K562 (cell line): ENCODE results near the gene SSR2. TPM values are rescaled to one million over a fixed set of nuclear protein-coding genes. Genes with fewer than 3 reads are reported as not detected.

ENCODE experiments used
- CHCHD3 ChIP-seq: fragments of 250-450 bp; sonication (Bioruptor Pico); IDR thresholded peaks from 2 replicates; pipeline ENCODE4 v2.1.2; 2022; ENCODE audit warnings: mild to moderate bottlenecking
- HNRNPL ChIP-seq: fragments of 200-400 bp; formaldehyde crosslinking; IDR thresholded peaks from 2 replicates; pipeline ENCODE4 v1.6.1; 2017; ENCODE audit warnings: low read depth, mild to moderate bottlenecking, low read length
- KAT7 ChIP-seq: sonication (generic); formaldehyde crosslinking; IDR thresholded peaks from 2 replicates; pipeline ENCODE4 v1.8.0; 2022; ENCODE audit warnings: missing genetic modification reagents, mild to moderate bottlenecking, borderline replicate concordance
- MAZ ChIP-seq, 2 experiments: fragments of 450-650 bp in 1 of 2; sonication (generic) in 1 of 2; formaldehyde crosslinking; IDR thresholded peaks in 1 of 2; conservative IDR thresholded peaks in 1 of 2; 2 replicates each; pipeline versions ENCODE4 v1.4.0 to v1.5.0; 2020; ENCODE audit warnings: mild to moderate bottlenecking in 1 of 2, missing genetic modification reagents in 1 of 2
- MTA2 ChIP-seq: fragments of 450-650 bp; IDR thresholded peaks from 2 replicates; pipeline ENCODE4 v1.6.1; 2016; ENCODE audit warnings: low read depth
- MYNN ChIP-seq, 2 experiments: sonication (generic); formaldehyde crosslinking in 1 of 2; IDR thresholded peaks; 2 replicates each; pipeline versions ENCODE4 v1.5.0 to v1.6.1; 2016 to 2020; ENCODE audit warnings: antibody characterized with exemption in 1 of 2, missing genetic modification reagents in 1 of 2
- NFIC ChIP-seq: fragments of 450-650 bp; IDR thresholded peaks from 2 replicates; pipeline ENCODE4 v1.6.1; 2017; ENCODE audit warnings: mild to moderate bottlenecking, inconsistent platforms
- NONO ChIP-seq, 2 experiments: fragments of 200-400 bp in 1 of 2; fragments of 450-650 bp in 1 of 2; formaldehyde crosslinking in 1 of 2; IDR thresholded peaks; 2 replicates each; pipeline ENCODE4 v1.6.1; 2017; ENCODE audit warnings: low read depth in 2 of 2, mild to moderate bottlenecking in 2 of 2, moderate library complexity in 2 of 2, low read length in 1 of 2
- NR2C2 ChIP-seq, 2 experiments: fragments of 200-800 bp in 1 of 2; sonication (Bioruptor generic) in 1 of 2; sonication (generic) in 1 of 2; formaldehyde crosslinking in 1 of 2; IDR thresholded peaks; 2 replicates each; pipeline versions ENCODE4 v1.6.1 to v1.8.0; 2016 to 2022; ENCODE audit warnings: mild to moderate bottlenecking in 1 of 2, missing compliant biosample characterization in 1 of 2, missing genetic modification characterization in 1 of 2, missing genetic modification reagents in 1 of 2
- PPARD ChIP-seq: fragments of 250-450 bp; sonication (Bioruptor Pico); IDR thresholded peaks from 2 replicates; pipeline ENCODE4 v1.8.0; 2022; ENCODE audit warnings: inconsistent platforms, mild to moderate bottlenecking, moderate library complexity
- RAD51 ChIP-seq: fragments of 450-650 bp; IDR thresholded peaks from 2 replicates; pipeline ENCODE4 v1.7.1; 2016; ENCODE audit warnings: low read depth, mild to moderate bottlenecking, borderline replicate concordance
- SMAD3 ChIP-seq: fragments of 450-650 bp; formaldehyde crosslinking; conservative IDR thresholded peaks from 2 replicates; pipeline ENCODE4 v1.4.0; 2020; ENCODE audit warnings: mild to moderate bottlenecking
- SOX6 ChIP-seq: fragments of 450-650 bp; IDR thresholded peaks from 2 replicates; pipeline ENCODE4 v1.6.1; 2014; ENCODE audit warnings: mild to moderate bottlenecking
- ZNF165 ChIP-seq: fragments of 250-450 bp; sonication (Bioruptor Pico); IDR thresholded peaks from 2 replicates; pipeline ENCODE4 v1.4.0; 2020; ENCODE audit warnings: borderline replicate concordance
- ZNF324 ChIP-seq: fragments of 250-450 bp; sonication (Bioruptor Pico); IDR thresholded peaks from 2 replicates; pipeline ENCODE4 v1.4.0; 2020; ENCODE audit warnings: mild to moderate bottlenecking
- ZNF785 ChIP-seq: fragments of 250-450 bp; sonication (Bioruptor Pico); IDR thresholded peaks from 2 replicates; pipeline ENCODE4 v1.4.0; 2020; ENCODE audit warnings: mild to moderate bottlenecking
- polyA plus RNA-seq, 8 experiments: library from polyadenylated mRNA; depleted of rRNA in 4 of 8; stranded (reverse) in 5 of 8; unstranded in 3 of 8; fragments of >200 nt; fragmentation: Nextera tagmentation in 2 of 8; fragmentation: Illumina TruSeq in 1 of 8; extraction: Ambion mirVana in 2 of 8; extraction: Trizol in 1 of 8; gene quantifications; 2 replicates each; pipeline versions ENCODE4 v1.2.1 to v1.2.3, GENCODE V29; 2011 to 2014; ENCODE audit warnings: inconsistent platforms in 1 of 8, missing spikeins in 1 of 8
- total RNA-seq, 7 experiments: library from RNA; depleted of rRNA in 6 of 7; stranded (reverse); fragments of >200 nt in 6 of 7; fragmentation: Illumina TruSeq in 2 of 7; extraction: Trizol in 2 of 7; gene quantifications; 2 replicates each; pipeline versions ENCODE4 v1.2.1 to v1.2.3, GENCODE V29; 2011 to 2021; ENCODE audit warnings: low replicate concordance in 1 of 7
- TF ChIP-seq, protein P1 (sequence below): fragments of 250-450 bp; sonication (Bioruptor Pico); IDR thresholded peaks from 2 replicates; pipeline ENCODE4 v1.5.0; 2022; ENCODE audit warnings: mild to moderate bottlenecking
- TF ChIP-seq, protein P2 (sequence below): fragments of 450-650 bp; formaldehyde crosslinking; IDR thresholded peaks from 2 replicates; pipeline ENCODE4 v1.4.0; 2022; ENCODE audit warnings: missing genetic modification characterization
- TF ChIP-seq, protein P3 (sequence below): sonication (generic); formaldehyde crosslinking; IDR thresholded peaks from 2 replicates; pipeline ENCODE4 v1.8.0; 2023; ENCODE audit warnings: missing genetic modification reagents, mild to moderate bottlenecking, borderline replicate concordance

SSR2 gene
- total and polyA plus RNA-seq, 9 of the 15 experiments (the other 6 are each of a cell fraction or from before 2014, with no cell fraction given) = 161 to 411 (median 240) TPM

DNA sequence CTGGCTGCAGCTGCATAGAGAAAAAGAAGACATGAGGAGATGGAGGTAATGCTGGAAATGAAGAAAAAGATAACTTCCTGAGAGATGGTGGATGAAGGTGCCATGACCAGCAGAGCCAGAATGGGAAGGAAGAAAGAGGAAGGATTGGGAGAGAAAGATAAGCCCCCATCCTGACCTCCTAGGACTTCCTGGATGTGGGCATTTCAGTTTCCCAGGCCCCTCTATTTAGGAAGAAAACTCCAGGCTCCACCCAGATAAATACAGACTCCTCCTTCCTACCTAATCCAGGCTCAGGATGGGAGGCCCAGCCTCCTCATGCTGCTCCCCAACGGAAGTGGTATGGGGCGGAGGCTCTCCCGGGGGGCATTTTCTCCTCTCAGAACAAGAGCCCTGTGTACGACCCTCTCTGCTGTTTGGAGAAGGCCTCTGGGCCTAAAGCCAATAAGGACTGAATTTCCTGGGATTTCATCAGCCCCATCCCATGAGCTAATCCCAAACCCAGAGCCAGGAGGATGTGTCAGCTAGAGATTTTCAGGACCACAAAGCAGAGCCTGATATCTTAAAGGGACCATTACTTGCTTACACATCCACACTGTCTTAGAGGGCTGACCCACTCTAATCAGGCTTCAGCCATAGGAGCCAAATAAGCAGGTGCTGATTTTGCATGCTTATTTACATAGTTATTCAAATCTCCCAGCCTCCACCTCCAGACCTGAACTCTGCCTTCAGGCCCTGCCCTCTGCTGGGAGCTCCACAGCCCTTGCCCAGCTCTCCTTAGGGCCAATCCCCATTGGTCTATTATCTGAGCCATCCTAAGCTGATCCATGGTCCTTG lies 37.3 kb downstream of the SSR2 start (continued):
- no peak for TF ChIP-seq ZNF324
- TF ChIP-seq, protein P1, sequence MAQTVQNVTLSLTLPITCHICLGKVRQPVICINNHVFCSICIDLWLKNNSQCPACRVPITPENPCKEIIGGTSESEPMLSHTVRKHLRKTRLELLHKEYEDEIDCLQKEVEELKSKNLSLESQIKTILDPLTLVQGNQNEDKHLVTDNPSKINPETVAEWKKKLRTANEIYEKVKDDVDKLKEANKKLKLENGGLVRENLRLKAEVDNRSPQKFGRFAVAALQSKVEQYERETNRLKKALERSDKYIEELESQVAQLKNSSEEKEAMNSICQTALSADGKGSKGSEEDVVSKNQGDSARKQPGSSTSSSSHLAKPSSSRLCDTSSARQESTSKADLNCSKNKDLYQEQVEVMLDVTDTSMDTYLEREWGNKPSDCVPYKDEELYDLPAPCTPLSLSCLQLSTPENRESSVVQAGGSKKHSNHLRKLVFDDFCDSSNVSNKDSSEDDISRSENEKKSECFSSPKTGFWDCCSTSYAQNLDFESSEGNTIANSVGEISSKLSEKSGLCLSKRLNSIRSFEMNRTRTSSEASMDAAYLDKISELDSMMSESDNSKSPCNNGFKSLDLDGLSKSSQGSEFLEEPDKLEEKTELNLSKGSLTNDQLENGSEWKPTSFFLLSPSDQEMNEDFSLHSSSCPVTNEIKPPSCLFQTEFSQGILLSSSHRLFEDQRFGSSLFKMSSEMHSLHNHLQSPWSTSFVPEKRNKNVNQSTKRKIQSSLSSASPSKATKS = no peak
- TF ChIP-seq NONO (IDR thresholded peaks at IDR 0.05; ENCODE audit: low read depth in 2 of 2, low read length in 1 of 2) = no peak
- TF ChIP-seq ZNF165 (CRISPR knock-in tag) = no peak
- TF ChIP-seq NR2C2 (CRISPR knock-in tag; IDR thresholded peaks at IDR 0.05) = no peak
- peak; percentile 52; the same call in 1 of the 2 replicates for TF ChIP-seq NR2C2 (tag; IDR thresholded peaks at IDR 0.05)
- TF ChIP-seq RAD51 = no peak
- no peak for TF ChIP-seq PPARD (CRISPR knock-in tag)
- TF ChIP-seq CHCHD3 = no peak
- TF ChIP-seq HNRNPL = no peak
- peak; percentile 74; the same call in 1 of the 2 replicates for TF ChIP-seq SOX6
- TF ChIP-seq ZNF785 (CRISPR knock-in tag) = no peak
- TF ChIP-seq MTA2 = no peak
- peak in 1 of 2 experiments; percentile 70; a peak in 2 of 4 replicates for TF ChIP-seq MAZ (CRISPR knock-in tag; conservative IDR thresholded peaks at IDR 0.05 in 1 of 2, IDR thresholded peaks at IDR 0.05 in 1 of 2)
- TF ChIP-seq, protein P2, sequence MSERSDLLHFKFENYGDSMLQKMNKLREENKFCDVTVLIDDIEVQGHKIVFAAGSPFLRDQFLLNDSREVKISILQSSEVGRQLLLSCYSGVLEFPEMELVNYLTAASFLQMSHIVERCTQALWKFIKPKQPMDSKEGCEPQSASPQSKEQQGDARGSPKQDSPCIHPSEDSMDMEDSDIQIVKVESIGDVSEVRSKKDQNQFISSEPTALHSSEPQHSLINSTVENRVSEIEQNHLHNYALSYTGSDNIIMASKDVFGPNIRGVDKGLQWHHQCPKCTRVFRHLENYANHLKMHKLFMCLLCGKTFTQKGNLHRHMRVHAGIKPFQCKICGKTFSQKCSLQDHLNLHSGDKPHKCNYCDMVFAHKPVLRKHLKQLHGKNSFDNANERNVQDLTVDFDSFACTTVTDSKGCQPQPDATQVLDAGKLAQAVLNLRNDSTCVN (CRISPR knock-in tag) = no peak
- no peak for TF ChIP-seq KAT7
- TF ChIP-seq MYNN (IDR thresholded peaks at IDR 0.05) = no peak
- TF ChIP-seq MYNN (CRISPR knock-in tag; IDR thresholded peaks at IDR 0.05) = no peak
- TF ChIP-seq SMAD3 (CRISPR knock-in tag) = no peak
- peak; percentile 81 for TF ChIP-seq NFIC
- TF ChIP-seq, protein P3, sequence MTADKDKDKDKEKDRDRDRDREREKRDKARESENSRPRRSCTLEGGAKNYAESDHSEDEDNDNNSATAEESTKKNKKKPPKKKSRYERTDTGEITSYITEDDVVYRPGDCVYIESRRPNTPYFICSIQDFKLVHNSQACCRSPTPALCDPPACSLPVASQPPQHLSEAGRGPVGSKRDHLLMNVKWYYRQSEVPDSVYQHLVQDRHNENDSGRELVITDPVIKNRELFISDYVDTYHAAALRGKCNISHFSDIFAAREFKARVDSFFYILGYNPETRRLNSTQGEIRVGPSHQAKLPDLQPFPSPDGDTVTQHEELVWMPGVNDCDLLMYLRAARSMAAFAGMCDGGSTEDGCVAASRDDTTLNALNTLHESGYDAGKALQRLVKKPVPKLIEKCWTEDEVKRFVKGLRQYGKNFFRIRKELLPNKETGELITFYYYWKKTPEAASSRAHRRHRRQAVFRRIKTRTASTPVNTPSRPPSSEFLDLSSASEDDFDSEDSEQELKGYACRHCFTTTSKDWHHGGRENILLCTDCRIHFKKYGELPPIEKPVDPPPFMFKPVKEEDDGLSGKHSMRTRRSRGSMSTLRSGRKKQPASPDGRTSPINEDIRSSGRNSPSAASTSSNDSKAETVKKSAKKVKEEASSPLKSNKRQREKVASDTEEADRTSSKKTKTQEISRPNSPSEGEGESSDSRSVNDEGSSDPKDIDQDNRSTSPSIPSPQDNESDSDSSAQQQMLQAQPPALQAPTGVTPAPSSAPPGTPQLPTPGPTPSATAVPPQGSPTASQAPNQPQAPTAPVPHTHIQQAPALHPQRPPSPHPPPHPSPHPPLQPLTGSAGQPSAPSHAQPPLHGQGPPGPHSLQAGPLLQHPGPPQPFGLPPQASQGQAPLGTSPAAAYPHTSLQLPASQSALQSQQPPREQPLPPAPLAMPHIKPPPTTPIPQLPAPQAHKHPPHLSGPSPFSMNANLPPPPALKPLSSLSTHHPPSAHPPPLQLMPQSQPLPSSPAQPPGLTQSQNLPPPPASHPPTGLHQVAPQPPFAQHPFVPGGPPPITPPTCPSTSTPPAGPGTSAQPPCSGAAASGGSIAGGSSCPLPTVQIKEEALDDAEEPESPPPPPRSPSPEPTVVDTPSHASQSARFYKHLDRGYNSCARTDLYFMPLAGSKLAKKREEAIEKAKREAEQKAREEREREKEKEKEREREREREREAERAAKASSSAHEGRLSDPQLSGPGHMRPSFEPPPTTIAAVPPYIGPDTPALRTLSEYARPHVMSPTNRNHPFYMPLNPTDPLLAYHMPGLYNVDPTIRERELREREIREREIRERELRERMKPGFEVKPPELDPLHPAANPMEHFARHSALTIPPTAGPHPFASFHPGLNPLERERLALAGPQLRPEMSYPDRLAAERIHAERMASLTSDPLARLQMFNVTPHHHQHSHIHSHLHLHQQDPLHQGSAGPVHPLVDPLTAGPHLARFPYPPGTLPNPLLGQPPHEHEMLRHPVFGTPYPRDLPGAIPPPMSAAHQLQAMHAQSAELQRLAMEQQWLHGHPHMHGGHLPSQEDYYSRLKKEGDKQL (CRISPR knock-in tag) = no peak
